LNCaP clone FGC (cell line): Measurements from ENCODE around the gene FEZ2.

Experiments used
- DNase-seq: peaks from one replicate; pipeline ENCODE4 v3.0.0-alpha.2; 2011; ENCODE audit warnings: low read depth
- H3K4me3 ChIP-seq: 2 replicates; pipeline ENCODE4 v1.5.1; 2011; ENCODE audit warnings: mild to moderate bottlenecking, low read depth, low read length, control low read depth
- CTCF ChIP-seq: IDR thresholded peaks from 2 replicates; pipeline ENCODE4 v1.5.1; 2012; ENCODE audit warnings: mild to moderate bottlenecking; ENCODE audit not compliant: control insufficient read depth, insufficient read depth; ENCODE audit errors: extremely low read depth

The FEZ2 gene

GRCh38 chr2:36569267-36569856 lies 28.6 kb downstream of the FEZ2 start:
- no peak overlapping the region for H3K4me3 ChIP-seq
- DNase-seq: no peak
- TF ChIP-seq CTCF: no peak

GRCh38 chr2:36568516-36569246 lies 29.3 kb downstream of the FEZ2 start:
- TF ChIP-seq CTCF: no peak
- no peak for DNase-seq
- no peak overlapping the region for H3K4me3 ChIP-seq

- no peak overlapping the region for H3K4me3 ChIP-seq
- no peak for TF ChIP-seq CTCF
- peak; percentile 4 for DNase-seq
Measured at GRCh38 chr2:36567711-36568408, 30.1 kb downstream of the FEZ2 start.

GRCh38 chr2:36566887-36567286 lies 31.1 kb downstream of the FEZ2 start:
- H3K4me3 ChIP-seq: no peak overlapping the region
- no peak for TF ChIP-seq CTCF
- no peak for DNase-seq

GRCh38 chr2:36565712-36566111 lies 32.3 kb downstream of the FEZ2 start:
- no peak for TF ChIP-seq CTCF
- DNase-seq: no peak
- no peak overlapping the region for H3K4me3 ChIP-seq

- DNase-seq: no peak
- no peak for TF ChIP-seq CTCF
- no peak overlapping the region for H3K4me3 ChIP-seq
Measured at GRCh38 chr2:36564377-36564930, 33.5 kb downstream of the FEZ2 start.
